RWPE1 (cell line): ENCODE results near the gene KCNG1.

ENCODE experiments used
- CTCF ChIA-PET: fragments of 350-600 bp; sonication (Branson Sonifier 250); formaldehyde crosslinking; extraction: SDS; loops from one replicate; lab custom pipeline; 2021; lab: Yijun Ruan, JAX
- POLR2A ChIA-PET: fragments of 400-600 bp; formaldehyde crosslinking; extraction: SDS; loops from one replicate; lab custom pipeline; 2020; ENCODE audit warnings: antibody characterized with exemption; ENCODE audit not compliant: low non-redundant PET; lab: Yijun Ruan, JAX
- DNase-seq: peaks from one replicate; pipeline ENCODE4 v3.0.0; 2012; ENCODE audit warnings: low spot score
- H3K27ac ChIP-seq: fragments of 450-650 bp; 2 replicates; pipeline ENCODE4 v1.5.1; 2017
- TF ChIP-seq, protein P1 (sequence below): fragments of 450-650 bp; conservative IDR thresholded peaks from 2 replicates; pipeline ENCODE4 v1.5.1; 2017; ENCODE audit warnings: low read depth, mild to moderate bottlenecking

Gene KCNG1

DNA sequence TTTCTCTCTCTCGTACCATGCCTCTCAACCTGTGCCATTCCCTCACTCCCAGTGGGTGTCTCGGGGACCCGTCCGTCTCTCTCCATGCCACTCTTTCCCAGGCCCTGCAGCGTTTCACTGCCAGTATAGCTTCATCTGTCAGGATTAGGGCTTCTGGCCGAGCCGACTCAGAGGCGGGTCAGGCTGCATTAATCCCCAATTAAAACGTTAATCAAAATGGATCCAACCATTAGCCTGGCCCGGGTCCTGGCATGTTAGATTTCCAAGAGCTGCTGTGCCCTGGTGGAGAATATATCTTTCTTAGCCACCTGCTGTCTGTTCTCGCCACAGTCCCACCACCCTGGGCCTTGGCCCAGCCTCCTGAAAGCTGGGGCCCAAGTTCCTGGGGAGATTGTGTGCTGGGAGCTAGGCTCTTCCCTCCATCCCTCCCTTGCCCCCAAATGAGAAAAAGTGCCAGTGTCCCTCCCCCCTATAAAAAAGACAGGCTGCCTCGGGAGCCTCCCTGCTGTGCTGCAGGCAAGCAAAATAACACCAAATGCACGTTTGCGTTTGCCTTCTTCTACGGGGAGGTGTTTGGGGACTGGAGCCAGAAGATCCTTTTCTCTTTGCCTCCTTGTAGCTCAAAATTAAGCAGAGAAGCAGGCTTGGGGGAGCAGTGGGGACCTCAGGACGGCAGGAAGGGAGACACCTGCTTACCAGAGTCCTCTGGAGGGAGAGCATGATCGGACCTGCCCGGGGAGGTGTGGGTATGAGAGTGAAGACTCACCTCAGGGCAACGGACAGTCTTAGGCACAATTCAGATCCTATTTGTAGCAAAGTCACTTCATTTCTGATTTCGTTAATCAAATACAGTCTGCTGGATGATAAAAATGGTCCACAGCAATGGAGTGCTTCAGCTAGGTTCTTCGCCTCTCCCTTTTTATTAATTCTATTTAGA, 3.0 kb downstream of the KCNG1 start:
- peak; percentile 66 for DNase-seq
- ChIA-PET CTCF (interaction anchor here (0.5 to 1.9 kb wide), 7 partner anchors 23 to 353 kb away, joined by 3 to 7 read pairs (median 3); no protein-coding TSS in a partner anchor), POLR2A (interaction anchor here (1.6 kb wide), 1 partner anchor 10 kb away, joined by 5 read pairs; no protein-coding TSS in a partner anchor)
- TF ChIP-seq, protein P1, sequence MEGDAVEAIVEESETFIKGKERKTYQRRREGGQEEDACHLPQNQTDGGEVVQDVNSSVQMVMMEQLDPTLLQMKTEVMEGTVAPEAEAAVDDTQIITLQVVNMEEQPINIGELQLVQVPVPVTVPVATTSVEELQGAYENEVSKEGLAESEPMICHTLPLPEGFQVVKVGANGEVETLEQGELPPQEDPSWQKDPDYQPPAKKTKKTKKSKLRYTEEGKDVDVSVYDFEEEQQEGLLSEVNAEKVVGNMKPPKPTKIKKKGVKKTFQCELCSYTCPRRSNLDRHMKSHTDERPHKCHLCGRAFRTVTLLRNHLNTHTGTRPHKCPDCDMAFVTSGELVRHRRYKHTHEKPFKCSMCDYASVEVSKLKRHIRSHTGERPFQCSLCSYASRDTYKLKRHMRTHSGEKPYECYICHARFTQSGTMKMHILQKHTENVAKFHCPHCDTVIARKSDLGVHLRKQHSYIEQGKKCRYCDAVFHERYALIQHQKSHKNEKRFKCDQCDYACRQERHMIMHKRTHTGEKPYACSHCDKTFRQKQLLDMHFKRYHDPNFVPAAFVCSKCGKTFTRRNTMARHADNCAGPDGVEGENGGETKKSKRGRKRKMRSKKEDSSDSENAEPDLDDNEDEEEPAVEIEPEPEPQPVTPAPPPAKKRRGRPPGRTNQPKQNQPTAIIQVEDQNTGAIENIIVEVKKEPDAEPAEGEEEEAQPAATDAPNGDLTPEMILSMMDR, result no peak
- no peak overlapping the region for H3K27ac ChIP-seq

DNA sequence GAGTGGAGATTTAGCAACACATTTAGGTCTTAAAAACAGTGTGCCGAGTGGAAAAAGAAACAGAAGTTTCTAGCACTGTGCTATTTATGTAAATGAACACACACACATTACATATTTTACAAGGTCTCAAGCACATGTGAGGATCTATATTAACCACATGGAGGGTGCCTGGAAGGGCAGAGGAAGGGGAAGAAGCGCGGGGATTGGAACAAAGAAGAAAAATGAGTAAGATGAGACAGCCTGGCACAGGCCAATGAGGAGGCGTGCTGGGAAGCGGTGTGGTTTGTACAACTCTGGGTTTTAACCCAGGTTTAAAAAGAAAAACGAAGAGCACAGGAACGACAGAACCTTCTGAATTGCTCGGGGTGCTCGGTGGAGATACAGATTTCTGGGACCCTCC, 5.7 kb downstream of the KCNG1 start:
- no peak overlapping the region for H3K27ac ChIP-seq
- DNase-seq, result no peak
- TF ChIP-seq, protein P1, result no peak
- ChIA-PET POLR2A (no interaction called here), CTCF (no interaction called here)

- TF ChIP-seq, protein P1, result no peak
- H3K27ac ChIP-seq, result no peak overlapping the region
- ChIA-PET CTCF (interaction anchor here (0.7 to 1.7 kb wide), 8 partner anchors 14 to 827 kb away, joined by 3 to 15 read pairs (median 3); no protein-coding TSS in a partner anchor), POLR2A (no interaction called here)
- DNase-seq, result no peak
Observed at GRCh38 chr20:51016521-51016920, 6.4 kb downstream of the KCNG1 start.

GRCh38 chr20:51014797-51015722, 7.8 kb downstream of the KCNG1 start:
- TF ChIP-seq, protein P1, result peak; percentile 80
- ChIA-PET POLR2A (interaction anchor here (0.7 kb wide), 1 partner anchor 52 kb away, joined by 3 read pairs; no protein-coding TSS in a partner anchor), CTCF (interaction anchor here (0.6 to 1.7 kb wide), 28 partner anchors 8 to 693 kb away, joined by 3 to 29 read pairs (median 3); no protein-coding TSS in a partner anchor)
- peak; percentile 91 for DNase-seq
- no peak overlapping the region for H3K27ac ChIP-seq

DNA sequence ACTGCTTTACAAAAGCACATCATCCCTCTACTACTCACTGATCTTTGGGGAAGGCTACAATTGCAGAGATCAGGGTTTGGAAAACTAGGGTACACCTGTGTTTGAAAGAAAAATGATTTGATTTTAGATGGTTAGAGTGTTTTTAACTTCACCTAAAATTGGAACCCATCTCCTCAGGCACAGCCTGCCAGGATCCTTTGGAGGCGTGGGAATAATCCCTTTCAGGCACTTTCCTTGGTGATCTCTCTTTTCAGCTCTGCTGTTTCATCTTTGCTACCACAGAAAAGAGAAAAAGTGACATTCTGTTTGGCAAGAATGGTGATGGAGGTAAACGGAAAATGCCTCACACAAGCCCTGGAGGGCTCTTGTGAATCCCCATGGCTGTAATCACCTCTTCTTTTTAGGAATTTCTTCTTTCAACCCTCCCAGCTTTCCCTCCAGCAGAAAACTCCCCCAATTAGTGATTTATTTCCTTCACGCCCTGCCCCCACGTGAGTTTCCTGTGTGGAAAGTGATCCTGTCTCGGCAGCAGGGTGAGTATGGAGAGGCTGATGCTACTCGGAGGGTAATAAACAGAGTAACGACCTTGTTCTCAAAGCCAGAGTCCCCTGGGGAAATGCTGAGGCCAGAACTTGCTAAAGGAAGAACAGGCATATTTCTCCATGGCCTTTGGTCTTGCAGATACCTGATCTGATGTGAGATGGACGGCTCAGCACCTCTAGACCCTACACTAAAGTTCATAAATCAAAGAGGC, 9.2 kb downstream of the KCNG1 start:
- TF ChIP-seq, protein P1, result no peak
- DNase-seq, result no peak
- H3K27ac ChIP-seq, result no peak overlapping the region
- ChIA-PET POLR2A (no interaction called here), CTCF (interaction anchor here (0.7 kb wide), 1 partner anchor 933 kb away, joined by 3 read pairs; no protein-coding TSS in a partner anchor)
